A549 (cell line): ENCODE data around the gene SRD5A3. TPM values are rescaled to one million over a fixed set of nuclear protein-coding genes. Genes with fewer than 3 reads are reported as not detected.
A peak's percentile ranks its signal among the peaks of the same experiment; 100 is the strongest.

Experiments
- ATAC-seq, 2 experiments: fragments of 200-7000 bp in 1 of 2; fragments of >200 bp in 1 of 2; cut with Nextera tagmentation in 1 of 2; cut with Tn5 transposase in 1 of 2; 3 replicates each; pipeline versions ENCODE4 v1.8.0 to v1.9.1; 2018 to 2020; ENCODE audit warnings: mild to moderate bottlenecking in 1 of 2, moderate library complexity in 1 of 2
- CTCF ChIA-PET: fragments of 300-600 bp; sonication (Branson Sonifier 250); formaldehyde crosslinking; extraction: SDS; loops from one replicate; lab custom pipeline; 2021; ENCODE audit warnings: antibody characterized with exemption, inconsistent platforms; lab: Yijun Ruan, JAX
- POLR2A ChIA-PET: fragments of 350-600 bp; formaldehyde crosslinking; extraction: SDS; loops from one replicate; lab custom pipeline; 2021; ENCODE audit warnings: antibody characterized with exemption, inconsistent platforms; lab: Yijun Ruan, JAX
- DNase-seq, 2 experiments: peaks; one replicate each; pipeline versions ENCODE4 v3.0.0 to v3.0.0-alpha.2; 2011 to 2016; ENCODE audit warnings: low read depth in 1 of 2, low spot score in 1 of 2
- FAIRE-seq: peaks from 2 replicates; lab custom pipeline; 2011; peaks lifted over from hg19 to GRCh38; lab: Jason Lieb, UNC
- H3K27ac ChIP-seq, 2 experiments: fragments of >200 bp; sonication (Bioruptor Twin); formaldehyde crosslinking; 3 replicates each; pipeline ENCODE4 v1.5.1; 2016 to 2017
- H3K4me1 ChIP-seq: fragments of >200 bp; sonication (Bioruptor Twin); formaldehyde crosslinking; 3 replicates; pipeline ENCODE4 v1.6.1; 2016
- H3K4me2 ChIP-seq: fragments of >200 bp; sonication (Bioruptor Twin); formaldehyde crosslinking; 3 replicates; pipeline ENCODE4 v1.6.1; 2016
- H3K4me3 ChIP-seq: fragments of >200 bp; sonication (Bioruptor Twin); formaldehyde crosslinking; 3 replicates; pipeline ENCODE4 v1.5.1; 2016
- H3K9me3 ChIP-seq: fragments of >200 bp; sonication (Bioruptor Twin); formaldehyde crosslinking; 3 replicates; pipeline ENCODE4 v1.6.1; 2016
- BHLHE40 ChIP-seq: IDR thresholded peaks from 2 replicates; pipeline ENCODE4 v1.6.1; 2012; ENCODE audit warnings: low read depth, low read length, inconsistent platforms
- CBX2 ChIP-seq: fragments of 200-600 bp; sonication (generic); IDR thresholded peaks from 2 replicates; pipeline ENCODE4 v1.6.1; 2016; ENCODE audit warnings: low read depth, mild to moderate bottlenecking, borderline replicate concordance
- CEBPB ChIP-seq, 2 experiments: fragments of >200 bp in 1 of 2; sonication (Bioruptor Twin) in 1 of 2; formaldehyde crosslinking in 1 of 2; IDR thresholded peaks; 2 replicates each; pipeline ENCODE4 v1.6.1; 2012 to 2016
- CHD2 ChIP-seq: fragments of 150-350 bp; IDR thresholded peaks from 2 replicates; pipeline ENCODE4 v1.6.1; 2014; ENCODE audit warnings: low read length; ENCODE audit not compliant: partially characterized antibody
- E2F6 ChIP-seq: IDR thresholded peaks from 2 replicates; pipeline ENCODE4 v1.6.1; 2012; ENCODE audit warnings: low read depth, borderline replicate concordance
- EHF ChIP-seq: fragments of 250-450 bp; sonication (Bioruptor Pico); IDR thresholded peaks from 2 replicates; pipeline ENCODE4 v1.5.0; 2020; ENCODE audit warnings: mild to moderate bottlenecking
- EHMT2 ChIP-seq: fragments of 200-600 bp; sonication (generic); IDR thresholded peaks from 2 replicates; pipeline ENCODE4 v1.6.1; 2016; ENCODE audit warnings: antibody characterized with exemption, low read depth, mild to moderate bottlenecking, moderate library complexity
- ESRRA ChIP-seq: fragments of 150-350 bp; IDR thresholded peaks from 2 replicates; pipeline ENCODE4 v1.6.1; 2014; ENCODE audit warnings: mild to moderate bottlenecking, low read length, borderline replicate concordance
- GATA3 ChIP-seq: IDR thresholded peaks from 2 replicates; pipeline ENCODE4 v1.6.1; 2012; ENCODE audit warnings: borderline replicate concordance
- HEYL ChIP-seq: fragments of 250-450 bp; sonication (Bioruptor Pico); IDR thresholded peaks from 2 replicates; pipeline ENCODE4 v1.8.0; 2021; ENCODE audit warnings: mild to moderate bottlenecking, moderate library complexity
- HOXB13 ChIP-seq: fragments of 250-450 bp; sonication (Bioruptor Pico); IDR thresholded peaks from 2 replicates; pipeline ENCODE4 v1.5.0; 2020; ENCODE audit warnings: low read depth, mild to moderate bottlenecking, moderate library complexity
- JUNB ChIP-seq: fragments of >200 bp; sonication (Bioruptor Twin); formaldehyde crosslinking; IDR thresholded peaks from 2 replicates; pipeline ENCODE4 v1.6.1; 2016
- KDM1A ChIP-seq: fragments of 200-600 bp; sonication (generic); IDR thresholded peaks from 2 replicates; pipeline ENCODE4 v1.6.1; 2016; ENCODE audit warnings: low read depth, mild to moderate bottlenecking
- KDM5A ChIP-seq: fragments of 200-600 bp; sonication (generic); IDR thresholded peaks from 2 replicates; pipeline ENCODE4 v1.6.1; 2016; ENCODE audit warnings: antibody characterized with exemption, mild to moderate bottlenecking
- MAFK ChIP-seq: fragments of 450-650 bp; IDR thresholded peaks from 2 replicates; pipeline ENCODE4 v1.6.1; 2014; ENCODE audit not compliant: partially characterized antibody
- MAZ ChIP-seq: fragments of 150-350 bp; IDR thresholded peaks from 2 replicates; pipeline ENCODE4 v1.6.1; 2014; ENCODE audit warnings: antibody characterized with exemption, low read depth, low read length, borderline replicate concordance
- MYC ChIP-seq: IDR thresholded peaks from 2 replicates; pipeline ENCODE4 v1.6.1; 2012; ENCODE audit warnings: mild to moderate bottlenecking, inconsistent platforms, low read length, improper control_type of control experiment, borderline replicate concordance
- NFE2L2 ChIP-seq: fragments of 150-350 bp; conservative IDR thresholded peaks from 2 replicates; pipeline ENCODE4 v1.6.1; 2014; ENCODE audit warnings: low read length
- NPAS2 ChIP-seq: fragments of 250-450 bp; sonication (Bioruptor Pico); IDR thresholded peaks from 2 replicates; pipeline ENCODE4 v1.8.0; 2022; ENCODE audit warnings: mild to moderate bottlenecking, moderate library complexity, borderline replicate concordance
- PBX3 ChIP-seq: IDR thresholded peaks from 2 replicates; pipeline ENCODE4 v1.6.1; 2012
- RARB ChIP-seq: fragments of 250-450 bp; sonication (Bioruptor Pico); IDR thresholded peaks from 2 replicates; pipeline ENCODE4 v1.8.0; 2021; ENCODE audit warnings: mild to moderate bottlenecking, moderate library complexity
- RFX5 ChIP-seq: fragments of 450-650 bp; IDR thresholded peaks from 2 replicates; pipeline ENCODE4 v1.7.1; 2014; ENCODE audit warnings: antibody characterized with exemption, mild to moderate bottlenecking, moderate library complexity
- SREBF2 ChIP-seq: fragments of 450-650 bp; IDR thresholded peaks from 2 replicates; pipeline ENCODE4 v1.6.1; 2014; ENCODE audit warnings: mild to moderate bottlenecking, moderate library complexity
- TFCP2L1 ChIP-seq: fragments of 250-450 bp; sonication (Bioruptor Pico); IDR thresholded peaks from 2 replicates; pipeline ENCODE4 v1.5.0; 2021; ENCODE audit warnings: mild to moderate bottlenecking
- TP53 ChIP-seq: fragments of 250-450 bp; sonication (Bioruptor Pico); IDR thresholded peaks from 2 replicates; pipeline ENCODE4 v1.5.0; 2021; ENCODE audit warnings: mild to moderate bottlenecking, moderate library complexity
- ZC3H11A ChIP-seq: fragments of 450-650 bp; IDR thresholded peaks from 2 replicates; pipeline ENCODE4 v1.6.1; 2014; ENCODE audit warnings: antibody characterized with exemption, mild to moderate bottlenecking
- ZFP36 ChIP-seq: fragments of 450-650 bp; IDR thresholded peaks from 2 replicates; pipeline ENCODE4 v1.6.1; 2014; ENCODE audit warnings: borderline replicate concordance; ENCODE audit not compliant: partially characterized antibody
- ZNF302 ChIP-seq: fragments of 250-450 bp; sonication (Bioruptor Pico); IDR thresholded peaks from 2 replicates; pipeline ENCODE4 v1.9.0; 2021; ENCODE audit warnings: inconsistent platforms, mild to moderate bottlenecking, moderate library complexity
- WGBS: methylation state at CpG from one replicate; pipeline ENCODE4 v1.1.6; 2017; ENCODE audit errors: missing lambda C conversion rate; 5-methylcytosine and 5-hydroxymethylcytosine counted together
- polyA plus RNA-seq, 4 experiments: library from polyadenylated mRNA; depleted of rRNA in 3 of 4; stranded (reverse); fragments of >200 nt; fragmentation: RNase III in 1 of 4; extraction: RNeasy Plus Mini Kit Qiagen cat#74134 plus additional on column Dnase treatment in 1 of 4; gene quantifications; 2 replicates in 3 of 4; 3 replicates in 1 of 4; pipeline ENCODE4 v1.2.3, GENCODE V29; 2011 to 2017
- TF ChIP-seq, protein P1 (sequence below): fragments of >200 bp; sonication (Bioruptor Twin); formaldehyde crosslinking; IDR thresholded peaks from 2 replicates; pipeline ENCODE4 v1.6.1; 2016
- TF ChIP-seq, protein P2 (sequence below): IDR thresholded peaks from 2 replicates; pipeline ENCODE4 v1.6.1; 2012
- TF ChIP-seq, protein P3 (sequence below): fragments of >200 bp; sonication (Bioruptor Twin); formaldehyde crosslinking; IDR thresholded peaks from 3 replicates; pipeline ENCODE4 v1.5.1; 2016

Gene SRD5A3
- polyA plus RNA-seq, 2 of the 4 experiments (the other 2 are of a cell fraction): 5.9 to 11.1 TPM

DNA sequence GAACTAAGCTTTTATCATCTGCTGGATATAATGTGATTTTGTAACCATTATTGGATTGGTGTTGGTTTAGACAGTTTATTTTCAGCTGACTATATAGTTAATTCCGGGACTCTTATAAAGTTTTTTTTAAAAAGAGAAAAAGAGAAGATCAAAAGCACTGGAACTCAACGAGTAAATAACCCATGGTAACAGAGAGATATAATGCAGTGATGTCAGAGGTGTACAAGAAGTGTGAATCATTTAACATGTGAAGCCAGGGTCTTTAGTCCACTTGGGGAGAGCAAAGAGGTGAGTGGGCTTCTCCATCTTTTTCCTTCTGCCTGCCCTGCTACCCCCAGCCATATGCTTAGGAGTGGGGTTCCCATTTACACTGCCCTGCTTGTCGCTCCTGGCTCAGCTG is 52.9 kb downstream of the SRD5A3 start:
- no peak overlapping the region for H3K27ac ChIP-seq
- no peaks in the 10 kb centered on the region for H3K9me3 ChIP-seq
- peaks cover 18% of the 10 kb centered on the region; the same call in 2 of the 3 replicates for H3K4me1 ChIP-seq
- H3K4me2 ChIP-seq: peak overlapping the region; percentile 91
- no peak for FAIRE-seq
- peak overlapping the region; percentile 99; the same call in 2 of the 3 replicates for H3K4me3 ChIP-seq
- ChIA-PET POLR2A (no interaction called here), CTCF (interaction anchor here (0.8 to 1.8 kb wide), 3 partner anchors 22 to 427 kb away, joined by 3 to 6 read pairs (median 4); partner anchors contain the start of gene SRD5A3)
- no peak for ATAC-seq
- no peak for DNase-seq
- TF ChIP-seq CHD2: no peak
- TF ChIP-seq ZC3H11A: no peak
- no peak for TF ChIP-seq CBX2
- TF ChIP-seq, protein P1, sequence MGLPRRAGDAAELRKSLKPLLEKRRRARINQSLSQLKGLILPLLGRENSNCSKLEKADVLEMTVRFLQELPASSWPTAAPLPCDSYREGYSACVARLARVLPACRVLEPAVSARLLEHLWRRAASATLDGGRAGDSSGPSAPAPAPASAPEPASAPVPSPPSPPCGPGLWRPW: no peak
- TF ChIP-seq, protein P2, sequence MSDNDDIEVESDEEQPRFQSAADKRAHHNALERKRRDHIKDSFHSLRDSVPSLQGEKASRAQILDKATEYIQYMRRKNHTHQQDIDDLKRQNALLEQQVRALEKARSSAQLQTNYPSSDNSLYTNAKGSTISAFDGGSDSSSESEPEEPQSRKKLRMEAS: no peak
- no peak for TF ChIP-seq ZFP36
- WGBS: 51% methylated on average over 3 of the region's 3 CpGs

DNA sequence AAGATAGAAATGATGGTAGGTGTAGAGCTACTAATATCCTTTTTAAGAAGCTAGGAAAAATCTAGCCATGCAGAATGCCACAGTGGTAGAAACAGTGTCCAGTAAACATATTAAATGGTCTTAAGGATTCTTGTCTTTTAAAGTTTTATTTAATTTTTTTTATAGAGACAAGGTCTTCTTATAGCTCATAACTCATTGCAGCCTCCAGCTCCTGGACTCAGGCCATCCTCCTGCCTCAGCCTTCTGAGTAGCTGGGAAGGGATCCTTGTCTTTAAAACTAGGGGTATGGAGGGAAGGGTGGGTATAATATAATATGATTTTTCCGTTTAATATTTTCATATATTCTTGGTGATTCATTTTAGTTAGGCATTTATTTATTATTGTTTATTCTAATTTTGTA is 53.5 kb downstream of the SRD5A3 start:
- ChIA-PET POLR2A (no interaction called here), CTCF (interaction anchor here (0.9 to 1.8 kb wide), 2 partner anchors 53 to 427 kb away, joined by 4 to 6 read pairs; partner anchors contain the start of gene SRD5A3)
- H3K4me2 ChIP-seq: peak overlapping the region; percentile 91
- no peak overlapping the region for H3K4me3 ChIP-seq
- H3K9me3 ChIP-seq: no peaks in the 10 kb centered on the region
- DNase-seq: no peak
- WGBS: 92% methylated on average over 1 of the region's 1 CpG
- peaks cover 18% of the 10 kb centered on the region; the same call in 2 of the 3 replicates for H3K4me1 ChIP-seq
- H3K27ac ChIP-seq: no peak overlapping the region
- TF ChIP-seq MAFK (no peak), TP53 (no peak), KDM1A (no peak), MAZ (no peak), RFX5 (no peak), ZFP36 (no peak), NPAS2 (CRISPR knock-in tag) (no peak), CEBPB (IDR thresholded peaks at IDR 0.05) (no peak), HEYL (CRISPR knock-in tag) (no peak), CBX2 (no peak), EHF (CRISPR knock-in tag) (no peak), GATA3 (no peak), EHMT2 (no peak), SREBF2 (no peak), NFE2L2 (no peak), ESRRA (no peak), HOXB13 (no peak), JUNB (no peak)
- TF ChIP-seq, protein P3, sequence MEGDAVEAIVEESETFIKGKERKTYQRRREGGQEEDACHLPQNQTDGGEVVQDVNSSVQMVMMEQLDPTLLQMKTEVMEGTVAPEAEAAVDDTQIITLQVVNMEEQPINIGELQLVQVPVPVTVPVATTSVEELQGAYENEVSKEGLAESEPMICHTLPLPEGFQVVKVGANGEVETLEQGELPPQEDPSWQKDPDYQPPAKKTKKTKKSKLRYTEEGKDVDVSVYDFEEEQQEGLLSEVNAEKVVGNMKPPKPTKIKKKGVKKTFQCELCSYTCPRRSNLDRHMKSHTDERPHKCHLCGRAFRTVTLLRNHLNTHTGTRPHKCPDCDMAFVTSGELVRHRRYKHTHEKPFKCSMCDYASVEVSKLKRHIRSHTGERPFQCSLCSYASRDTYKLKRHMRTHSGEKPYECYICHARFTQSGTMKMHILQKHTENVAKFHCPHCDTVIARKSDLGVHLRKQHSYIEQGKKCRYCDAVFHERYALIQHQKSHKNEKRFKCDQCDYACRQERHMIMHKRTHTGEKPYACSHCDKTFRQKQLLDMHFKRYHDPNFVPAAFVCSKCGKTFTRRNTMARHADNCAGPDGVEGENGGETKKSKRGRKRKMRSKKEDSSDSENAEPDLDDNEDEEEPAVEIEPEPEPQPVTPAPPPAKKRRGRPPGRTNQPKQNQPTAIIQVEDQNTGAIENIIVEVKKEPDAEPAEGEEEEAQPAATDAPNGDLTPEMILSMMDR: no peak
- FAIRE-seq: no peak
- ATAC-seq: no peak

DNA sequence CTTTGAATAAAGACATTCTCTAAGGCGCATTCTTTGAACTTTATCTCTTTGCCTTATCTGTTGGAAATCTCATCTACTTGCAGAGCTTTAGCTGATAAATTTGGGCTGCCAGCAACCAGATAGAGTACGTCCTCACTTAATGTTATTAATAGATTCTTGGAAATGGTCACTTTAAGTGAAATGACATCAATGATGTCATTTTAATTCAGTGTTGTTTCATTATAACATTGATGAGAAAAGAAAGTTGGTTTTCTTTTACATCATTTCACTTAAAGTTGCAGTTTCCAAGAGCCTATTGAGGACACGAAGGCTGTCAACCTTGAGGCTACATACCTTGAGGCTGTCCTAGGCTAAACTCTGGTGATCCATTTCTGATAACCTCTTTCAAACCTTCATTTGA is 59.0 kb downstream of the SRD5A3 start:
- no peak for ATAC-seq
- 95% methylated on average over 3 of the region's 3 CpGs for WGBS
- TF ChIP-seq RARB (no peak), HEYL (CRISPR knock-in tag) (no peak), KDM1A (no peak), MYC (no peak), BHLHE40 (no peak), PBX3 (no peak), SREBF2 (no peak), E2F6 (no peak), EHMT2 (no peak), TFCP2L1 (CRISPR knock-in tag) (no peak), KDM5A (no peak), ZNF302 (no peak), ZFP36 (no peak)
- TF ChIP-seq, protein P3: no peak

More for the DNA sequence above, 59.0 kb downstream of the SRD5A3 start:
- DNase-seq (no peak), FAIRE-seq (no peak)
- Histone ChIP-seq H3K4me1 (peaks cover 11% of the 10 kb centered on the region; the same call in 1 of the 3 replicates), H3K4me3 (no peak overlapping the region), H3K27ac (no peak overlapping the region), H3K4me2 (no peak overlapping the region), H3K9me3 (no peaks in the 10 kb centered on the region)
- POLR2A ChIA-PET: no interaction called here
- CTCF ChIA-PET: interaction anchor here (2.3 kb wide), 1 partner anchor 10 kb away, joined by 6 read pairs; the partner anchor contains the start of gene TMEM165
